Sigmoid colon (tissue), 7 donors: Measurements from ENCODE around the gene BLOC1S2. TPM values are rescaled to one million over a fixed set of nuclear protein-coding genes. Genes with fewer than 3 reads are reported as not detected.
"Not testable (repeated sequence)": the region's sequence is repeated elsewhere in the genome, so short reads cannot be mapped to it uniquely, and the experiment has no call there.

Source experiments
- DNase-seq: peaks from one replicate; pipeline ENCODE4 v3.0.0-alpha.2; 2019
- H3K27ac ChIP-seq, 4 donors: fragments of 200-600 bp; sonication (generic); one replicate each; pipeline ENCODE4 v1.5.1; 2016 to 2019; ENCODE audit warnings: mild to moderate bottlenecking in 1 of 4
- H3K27me3 ChIP-seq, 3 donors: fragments of 200-600 bp; sonication (generic); one replicate each; pipeline ENCODE4 v1.5.1; 2019; ENCODE audit warnings: mild to moderate bottlenecking in 1 of 3
- H3K36me3 ChIP-seq, 4 donors: fragments of 200-600 bp; sonication (generic); one replicate each; pipeline ENCODE4 v1.5.1; 2016 to 2019
- H3K4me1 ChIP-seq, 4 donors: fragments of 200-600 bp; sonication (generic); one replicate each; pipeline ENCODE4 v1.5.1; 2017 to 2019
- H3K4me3 ChIP-seq, 4 donors: fragments of 200-600 bp; sonication (generic); one replicate each; pipeline ENCODE4 v1.5.1; 2017 to 2019; ENCODE audit warnings: mild to moderate bottlenecking in 2 of 4, moderate library complexity in 1 of 4
- H3K9me3 ChIP-seq, 4 donors: fragments of 200-600 bp in 3 of 4; sonication (generic) in 3 of 4; one replicate each; pipeline versions ENCODE4 v1.5.1 to v1.6.1; 2013 to 2019
- EP300 ChIP-seq, 4 donors: sonication (generic); formaldehyde crosslinking; IDR thresholded peaks; one replicate each; pipeline ENCODE4 v1.6.1; 2017; ENCODE audit warnings: antibody characterized with exemption in 4 of 4
- POLR2A ChIP-seq, 2 donors: fragments of 450-650 bp; IDR thresholded peaks; one replicate each; pipeline ENCODE4 v1.6.1; 2016; ENCODE audit warnings: antibody characterized with exemption in 2 of 2, mild to moderate bottlenecking in 2 of 2, moderate library complexity in 2 of 2
- POLR2AphosphoS5 ChIP-seq, 4 donors: sonication (generic); formaldehyde crosslinking; IDR thresholded peaks; one replicate each; pipeline ENCODE4 v1.6.1; 2017; ENCODE audit warnings: antibody characterized with exemption in 4 of 4
- WGBS, 2 donors: extraction: QIAGEN DNeasy Blood & Tissue Kit; methylation state at CpG; one replicate each; pipeline ENCODE4 v1.1.7; 2013; 5-methylcytosine and 5-hydroxymethylcytosine counted together
- intact Hi-C: fragments of 100-400 bp; cut with DNase I; formaldehyde crosslinking; loops from one replicate; pipeline ENCODE4 v1.15.1; 2023
- polyA plus RNA-seq, 3 donors: library from polyadenylated mRNA; stranded (reverse); fragments of 200-250 nt; gene quantifications; one replicate each; pipeline ENCODE4 v1.2.3, GENCODE V29; 2013
- total RNA-seq, 4 donors: library from RNA; depleted of rRNA; stranded (reverse); fragments of >200 nt; gene quantifications; one replicate each; pipeline ENCODE4 v1.1.0, GENCODE V29; 2016
- TF ChIP-seq, protein P1 (sequence below), 4 experiments: fragments of 450-650 bp in 3 of 4; fragments of 200-600 bp in 1 of 4; IDR thresholded peaks; one replicate each; pipeline ENCODE4 v1.5.1; 2016 to 2019; ENCODE audit warnings: antibody characterized with exemption in 4 of 4, mild to moderate bottlenecking in 3 of 4, moderate library complexity in 2 of 4
- donor health status: healthy with polysubstance abuse.
- donor health status: Bipolar disorder and iron deficiency.
- donor health status: healthy.

The BLOC1S2 gene
- total and polyA plus RNA-seq, 7 donors = 12.1 to 55.0 (median 23.9) TPM

- WGBS, 2 donors = 86 to 89% methylated on average over 3 of the region's 3 CpGs
- Histone ChIP-seq H3K27ac (no peak overlapping the region), H3K27me3 (peaks cover 0 to 35% (median 0%) of the 10 kb centered on the region in 3 donors), H3K36me3 (no peaks in the 10 kb centered on the region), H3K4me3 (no peak overlapping the region), H3K4me1 (no peaks in the 10 kb centered on the region), H3K9me3 (no peaks in the 10 kb centered on the region)
- intact Hi-C loops = no loop called here
- no peak for DNase-seq
- no peak for TF ChIP-seq POLR2AphosphoS5 (IDR thresholded peaks at IDR 0.05)
These were observed 21.2 kb upstream of the BLOC1S2 start for GRCh38 chr10:100307684-100308083.

DNA sequence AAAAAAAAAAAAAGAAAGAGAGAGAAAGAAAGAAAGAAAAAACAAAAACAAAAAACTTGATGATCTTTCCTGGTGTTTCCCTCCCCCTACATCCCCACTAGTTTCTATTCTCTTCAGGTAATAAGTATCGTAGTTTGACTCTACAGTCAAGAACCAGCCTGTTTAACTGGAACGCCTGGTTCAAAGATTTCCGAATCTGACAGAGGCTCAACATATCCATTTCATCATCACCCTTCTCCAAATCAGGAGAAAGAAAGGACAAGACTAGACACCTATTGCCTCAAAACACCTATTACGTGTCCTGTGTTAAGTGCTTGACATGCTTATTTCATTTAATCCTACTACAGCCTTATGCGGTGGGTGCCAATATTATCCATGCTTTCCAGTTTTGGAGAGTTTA is 20.4 kb upstream of the BLOC1S2 start:
- 89 to 94% methylated on average over 5 of the region's 5 CpGs for whole genome bisulfite sequencing, 2 donors
- Histone ChIP-seq H3K4me1 (no peaks in the 10 kb centered on the region), H3K27me3 (peaks cover 0 to 40% (median 0%) of the 10 kb centered on the region in 3 donors), H3K27ac (no peak overlapping the region), H3K4me3 (no peak overlapping the region), H3K9me3 (no peaks in the 10 kb centered on the region), H3K36me3 (no peaks in the 10 kb centered on the region)
- no peak for DNase-seq
- intact Hi-C loops = no loop called here
- no peak for TF ChIP-seq POLR2A (IDR thresholded peaks at IDR 0.05)
- no peak for TF ChIP-seq POLR2AphosphoS5 (IDR thresholded peaks at IDR 0.05)
- TF ChIP-seq, protein P1, sequence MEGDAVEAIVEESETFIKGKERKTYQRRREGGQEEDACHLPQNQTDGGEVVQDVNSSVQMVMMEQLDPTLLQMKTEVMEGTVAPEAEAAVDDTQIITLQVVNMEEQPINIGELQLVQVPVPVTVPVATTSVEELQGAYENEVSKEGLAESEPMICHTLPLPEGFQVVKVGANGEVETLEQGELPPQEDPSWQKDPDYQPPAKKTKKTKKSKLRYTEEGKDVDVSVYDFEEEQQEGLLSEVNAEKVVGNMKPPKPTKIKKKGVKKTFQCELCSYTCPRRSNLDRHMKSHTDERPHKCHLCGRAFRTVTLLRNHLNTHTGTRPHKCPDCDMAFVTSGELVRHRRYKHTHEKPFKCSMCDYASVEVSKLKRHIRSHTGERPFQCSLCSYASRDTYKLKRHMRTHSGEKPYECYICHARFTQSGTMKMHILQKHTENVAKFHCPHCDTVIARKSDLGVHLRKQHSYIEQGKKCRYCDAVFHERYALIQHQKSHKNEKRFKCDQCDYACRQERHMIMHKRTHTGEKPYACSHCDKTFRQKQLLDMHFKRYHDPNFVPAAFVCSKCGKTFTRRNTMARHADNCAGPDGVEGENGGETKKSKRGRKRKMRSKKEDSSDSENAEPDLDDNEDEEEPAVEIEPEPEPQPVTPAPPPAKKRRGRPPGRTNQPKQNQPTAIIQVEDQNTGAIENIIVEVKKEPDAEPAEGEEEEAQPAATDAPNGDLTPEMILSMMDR (IDR thresholded peaks at IDR 0.05) = no peak
- no peak for TF ChIP-seq EP300 (IDR thresholded peaks at IDR 0.05)

DNA sequence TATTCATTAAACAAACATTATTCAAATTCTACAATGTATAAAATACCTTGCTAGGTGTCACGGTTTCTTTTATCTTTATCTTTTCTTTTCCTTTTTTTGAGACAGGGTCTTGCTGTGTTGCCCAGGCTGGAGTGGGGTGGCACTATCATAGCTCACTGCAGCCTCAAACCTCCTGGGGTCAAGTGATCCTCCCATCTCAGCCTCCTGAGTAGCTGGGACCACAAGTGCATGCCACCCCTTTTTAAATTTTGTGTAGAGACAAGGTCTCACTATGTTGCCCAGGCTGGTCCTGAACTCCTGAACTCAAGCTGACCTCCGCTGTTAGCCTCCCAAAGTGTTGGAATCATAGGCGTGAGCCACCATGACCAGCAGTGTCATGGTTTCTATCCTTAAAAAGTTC is 17.9 kb upstream of the BLOC1S2 start:
- Histone ChIP-seq H3K27ac (no peak overlapping the region), H3K36me3 (no peaks in the 10 kb centered on the region), H3K27me3 (peaks cover 0 to 40% (median 0%) of the 10 kb centered on the region in 3 donors), H3K4me3 (no peak overlapping the region), H3K9me3 (no peaks in the 10 kb centered on the region), H3K4me1 (no peaks in the 10 kb centered on the region)
- TF ChIP-seq, protein P1 (IDR thresholded peaks at IDR 0.05) = no peak
- TF ChIP-seq POLR2AphosphoS5 (IDR thresholded peaks at IDR 0.05) (no peak), EP300 (IDR thresholded peaks at IDR 0.05) (no peak), POLR2A (IDR thresholded peaks at IDR 0.05) (no peak)
- intact Hi-C loops = no loop called here
- no peak for DNase-seq
- WGBS, 2 donors = 74 to 90% methylated on average over 3 of the region's 3 CpGs

DNA sequence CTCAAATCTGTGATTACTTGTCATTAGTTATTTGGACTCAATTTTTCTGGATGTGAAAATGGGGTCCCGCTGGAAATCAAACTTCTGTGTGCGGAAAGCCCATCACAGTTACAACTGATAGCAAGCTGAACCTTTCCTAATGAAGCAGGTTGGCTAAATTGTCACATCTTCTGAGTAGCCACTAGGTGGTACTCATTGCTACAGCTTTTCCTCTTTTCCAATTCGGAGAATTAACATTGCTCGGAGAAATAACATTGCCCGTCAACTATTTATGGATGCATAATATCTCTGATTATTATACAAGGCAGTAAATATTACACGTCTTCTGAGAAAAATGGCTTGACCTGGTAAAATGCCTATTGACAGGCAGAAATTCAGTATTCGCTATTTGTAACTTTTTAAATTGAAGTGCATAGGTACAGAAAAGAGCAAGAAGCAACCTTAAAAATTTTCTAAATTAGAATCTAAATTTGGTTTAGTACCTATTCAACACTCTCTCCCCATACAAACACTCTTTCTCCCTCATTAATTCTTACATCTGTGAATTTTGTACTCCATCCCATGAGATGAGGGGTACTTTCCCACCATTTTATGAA is 17.3 kb upstream of the BLOC1S2 start:
- WGBS, 2 donors = 20 to 33% methylated on average over 7 of the region's 7 CpGs
- intact Hi-C loops = no loop called here
- H3K36me3 ChIP-seq = no peaks in the 10 kb centered on the region
- peaks cover 0 to 40% (median 0%) of the 10 kb centered on the region in 3 donors for H3K27me3 ChIP-seq
- no peak overlapping the region for H3K4me3 ChIP-seq
- H3K4me1 ChIP-seq = no peaks in the 10 kb centered on the region
- no peak for TF ChIP-seq POLR2AphosphoS5 (IDR thresholded peaks at IDR 0.05)
- TF ChIP-seq, protein P1 (IDR thresholded peaks at IDR 0.05) = peak; percentile 27 to 43 (median 33)
- no peak for TF ChIP-seq EP300 (IDR thresholded peaks at IDR 0.05)
- no peak for TF ChIP-seq POLR2A (IDR thresholded peaks at IDR 0.05)
- no peaks in the 10 kb centered on the region for H3K9me3 ChIP-seq
- no peak for DNase-seq
- no peak overlapping the region for H3K27ac ChIP-seq

DNA sequence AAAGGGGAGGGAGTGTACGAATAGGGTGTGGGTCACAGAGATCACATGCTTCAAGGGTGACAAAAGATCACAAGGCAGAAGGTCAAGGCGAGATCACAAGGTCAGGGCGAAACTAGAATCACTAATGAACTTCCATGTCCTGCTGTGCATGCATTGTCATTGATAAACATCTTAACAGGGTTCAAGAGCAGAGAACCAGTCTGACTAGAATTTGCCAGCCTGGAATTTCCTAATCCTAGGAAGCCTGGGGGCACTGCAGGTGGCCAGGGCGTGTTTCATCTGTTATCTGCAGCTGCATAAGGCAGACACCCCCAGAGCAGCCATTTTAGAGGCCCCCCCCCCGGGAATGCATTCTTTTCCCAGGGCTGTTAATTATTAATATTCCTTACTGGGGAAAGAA is 14.6 kb upstream of the BLOC1S2 start:
- peaks cover 0 to 36% (median 0%) of the 10 kb centered on the region in 3 donors for H3K27me3 ChIP-seq
- WGBS, 2 donors = 57 to 70% methylated on average over 5 of the region's 5 CpGs
- intact Hi-C loops, H3K36me3 ChIP-seq, H3K4me3 ChIP-seq, DNase-seq, H3K27ac ChIP-seq, H3K9me3 ChIP-seq, H3K4me1 ChIP-seq: not testable (repeated sequence)

DNA sequence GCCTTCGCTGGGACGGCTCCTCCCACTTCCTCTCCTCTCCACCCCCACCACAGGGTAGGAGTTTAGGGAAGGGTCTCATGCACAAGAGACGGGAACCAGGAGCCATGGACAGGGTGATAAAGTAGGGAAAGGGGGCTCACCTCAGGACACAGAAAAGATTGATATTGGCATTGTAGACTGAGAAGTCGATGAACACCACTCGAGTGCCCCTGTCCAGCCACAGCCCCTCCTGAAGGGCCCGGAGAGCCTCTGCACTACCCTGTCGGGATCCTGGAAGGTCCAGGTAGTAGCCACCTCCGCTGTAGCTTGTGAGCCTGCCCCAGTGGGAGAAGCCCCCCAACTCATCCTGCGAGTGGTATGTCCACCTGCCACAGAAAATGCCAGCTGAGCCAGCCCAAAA is 10.8 kb upstream of the BLOC1S2 start:
- Histone ChIP-seq H3K27me3 (peaks cover 0 to 18% (median 0%) of the 10 kb centered on the region in 3 donors), H3K4me3 (no peak overlapping the region), H3K27ac (no peak overlapping the region), H3K9me3 (no peaks in the 10 kb centered on the region), H3K36me3 (no peaks in the 10 kb centered on the region), H3K4me1 (no peaks in the 10 kb centered on the region)
- WGBS, 2 donors = 73% methylated on average over 9 of the region's 9 CpGs
- TF ChIP-seq POLR2AphosphoS5 (IDR thresholded peaks at IDR 0.05) = no peak
- no peak for TF ChIP-seq POLR2A (IDR thresholded peaks at IDR 0.05)
- TF ChIP-seq EP300 (IDR thresholded peaks at IDR 0.05) = no peak
- TF ChIP-seq, protein P1 (IDR thresholded peaks at IDR 0.05) = no peak
- no peak for DNase-seq
- intact Hi-C loops = no loop called here
